ENCODE results near the gene YWHAB.

Gene YWHAB

DNA sequence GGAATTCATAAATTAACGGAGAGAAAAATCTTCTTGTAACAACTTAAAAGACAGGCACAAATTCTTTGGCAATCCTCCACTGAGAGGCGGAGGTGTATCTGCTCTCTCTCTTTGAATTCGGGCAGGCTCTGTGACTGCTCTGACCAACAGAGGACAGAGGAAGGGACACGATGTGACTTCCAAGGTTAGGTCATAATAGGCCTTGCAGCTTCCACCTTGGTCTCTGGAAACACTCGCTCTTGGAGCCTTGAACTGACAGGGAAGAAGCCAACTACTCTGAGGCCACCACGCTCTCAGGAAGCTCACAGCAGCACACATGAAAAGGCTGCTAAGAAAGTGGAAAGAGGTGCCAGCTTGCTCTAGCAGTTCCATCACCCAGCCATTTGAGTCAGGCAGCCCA lies 59.8 kb downstream of the YWHAB start:
- FAIRE-seq: no peak
- no peak for DNase-seq (ENCODE audit: extremely low spot score, insufficient read length, low read depth)

GRCh38 chr20:44946271-44946852 lies 60.9 kb downstream of the YWHAB start:
- FAIRE-seq (no peak), DNase-seq (ENCODE audit: extremely low spot score, insufficient read length, low read depth) (no peak)

DNA sequence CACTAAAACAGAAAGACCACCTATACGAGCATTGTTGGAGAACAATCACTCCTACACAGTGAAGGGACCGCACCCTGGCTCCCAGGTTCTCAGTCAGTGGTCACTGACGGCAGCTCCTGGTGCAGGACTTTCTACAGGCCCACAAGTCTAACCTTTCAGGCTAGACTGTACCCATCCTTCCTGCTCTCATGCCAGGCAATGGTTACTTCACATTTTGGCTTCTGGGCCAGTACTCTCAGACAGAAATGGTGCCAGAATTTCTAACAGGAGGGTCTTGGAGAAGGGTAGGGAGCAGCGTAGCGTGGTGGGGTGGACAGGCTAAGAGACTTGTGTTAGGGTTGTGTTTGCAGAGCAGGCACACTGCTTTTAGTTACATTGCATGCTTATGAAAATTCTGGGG lies 62.6 kb downstream of the YWHAB start:
- FAIRE-seq (no peak), DNase-seq (ENCODE audit: extremely low spot score, insufficient read length, low read depth) (no peak)

- DNase-seq (ENCODE audit: extremely low spot score, insufficient read length, low read depth) (no peak), FAIRE-seq (no peak)
Measured at GRCh38 chr20:44948513-44948912, 63.0 kb downstream of the YWHAB start.

- no peak for FAIRE-seq
Measured at GRCh38 chr20:44950368-44950767, 64.9 kb downstream of the YWHAB start.

GRCh38 chr20:44952731-44953130 lies 67.2 kb downstream of the YWHAB start:
- no peak for FAIRE-seq
- no peak for DNase-seq (ENCODE audit: extremely low spot score, insufficient read length, low read depth)

More at GRCh38 chr20:44950368-44950767, 64.9 kb downstream of the YWHAB start:
- no peak for DNase-seq (ENCODE audit: extremely low spot score, insufficient read length, low read depth)

GRCh38 chr20:44954211-44954610 lies 68.7 kb downstream of the YWHAB start:
- FAIRE-seq: no peak

GRCh38 chr20:44955270-44955669 lies 69.8 kb downstream of the YWHAB start:
- no peak for FAIRE-seq
- DNase-seq (ENCODE audit: extremely low spot score, insufficient read length, low read depth): no peak

More at GRCh38 chr20:44954211-44954610, 68.7 kb downstream of the YWHAB start:
- DNase-seq (ENCODE audit: extremely low spot score, insufficient read length, low read depth): no peak

DNA sequence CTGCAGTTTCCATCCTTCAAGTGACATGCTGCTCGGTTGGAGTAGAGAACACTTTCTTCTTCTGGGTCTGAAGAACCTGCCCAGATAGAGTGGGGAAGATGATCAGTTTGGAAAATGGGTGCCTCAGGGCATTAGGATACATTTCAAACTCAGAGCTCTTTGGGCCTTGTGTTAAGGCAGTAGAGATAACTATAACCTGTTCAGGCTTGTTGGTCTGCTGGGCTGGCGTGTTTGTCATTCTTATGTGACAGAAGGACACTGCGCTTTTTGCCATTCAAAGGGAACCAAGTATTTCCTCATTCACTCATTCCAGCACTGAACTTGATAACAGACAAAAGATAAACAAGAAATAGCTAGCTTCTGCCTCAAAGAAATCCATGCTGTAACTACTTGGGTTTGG lies 70.9 kb downstream of the YWHAB start:
- FAIRE-seq (no peak), DNase-seq (ENCODE audit: extremely low spot score, insufficient read length, low read depth) (no peak)

Data from GM18507 (cell line).